MM.1S (cell line): ENCODE results near the gene CCBE1.

Experiments used
- DNase-seq: peaks from one replicate; pipeline ENCODE4 v3.0.0-alpha.2; 2015
- H2AFZ ChIP-seq: fragments of 300-600 bp; sonication (generic); 2 replicates; pipeline ENCODE4 v1.6.0; 2016; ENCODE audit warnings: antibody characterized with exemption, low read length
- H3F3A ChIP-seq: fragments of 300-600 bp; sonication (generic); 2 replicates; pipeline ENCODE4 v1.6.1; 2016; ENCODE audit warnings: mild to moderate bottlenecking, antibody characterized with exemption, low read length, moderate library complexity, mixed read lengths; ENCODE audit not compliant: insufficient read depth
- H3K27ac ChIP-seq: fragments of 300-600 bp; sonication (generic); 2 replicates; pipeline ENCODE4 v1.5.1; 2016; ENCODE audit warnings: mild to moderate bottlenecking, low read length
- H3K27me3 ChIP-seq: fragments of 300-600 bp; sonication (generic); replicated peaks from 2 replicates; pipeline ENCODE4 v1.6.0; 2016; ENCODE audit warnings: low read length; ENCODE audit not compliant: insufficient read depth
- H3K36me3 ChIP-seq: fragments of 300-600 bp; sonication (generic); replicated peaks from 2 replicates; pipeline ENCODE4 v1.6.1; 2016; ENCODE audit warnings: mild to moderate bottlenecking, low read length, mixed read lengths; ENCODE audit not compliant: insufficient read depth
- H3K4me1 ChIP-seq: fragments of 300-600 bp; sonication (generic); 2 replicates; pipeline ENCODE4 v1.6.1; 2016; ENCODE audit warnings: low read length, mixed read lengths
- H3K4me2 ChIP-seq: fragments of 300-600 bp; sonication (generic); 2 replicates; pipeline ENCODE4 v1.6.0; 2016; ENCODE audit warnings: low read depth, low read length
- H3K4me3 ChIP-seq: fragments of 300-600 bp; sonication (generic); 2 replicates; pipeline ENCODE4 v1.5.1; 2016; ENCODE audit warnings: low read length, mixed read lengths
- H3K79me2 ChIP-seq: fragments of 300-600 bp; sonication (generic); 2 replicates; pipeline ENCODE4 v1.6.1; 2016; ENCODE audit warnings: mixed run types, low read length, mixed read lengths
- H3K9ac ChIP-seq: fragments of 300-600 bp; sonication (generic); 2 replicates; pipeline ENCODE4 v1.6.1; 2016; ENCODE audit warnings: low read length, mixed read lengths
- H3K9me2 ChIP-seq: fragments of 300-600 bp; sonication (generic); replicated peaks from 2 replicates; pipeline ENCODE4 v1.6.1; 2016; ENCODE audit warnings: mild to moderate bottlenecking, low read length, mixed read lengths; ENCODE audit not compliant: insufficient read depth
- H3K9me3 ChIP-seq: fragments of 300-600 bp; sonication (generic); replicated peaks from 2 replicates; pipeline ENCODE4 v1.6.1; 2016; ENCODE audit warnings: mild to moderate bottlenecking, low read length, mixed read lengths; ENCODE audit not compliant: insufficient read depth
- H4K20me1 ChIP-seq: fragments of 300-600 bp; sonication (generic); 2 replicates; pipeline ENCODE4 v1.6.1; 2016; ENCODE audit warnings: mild to moderate bottlenecking, low read length, moderate library complexity, mixed read lengths; ENCODE audit not compliant: insufficient read depth
- EZH2 ChIP-seq: fragments of 300-600 bp; sonication (generic); optimal IDR thresholded peaks from 2 replicates; pipeline ENCODE3; 2017; ENCODE audit warnings: low read depth, mild to moderate bottlenecking, antibody characterized with exemption, low read length, mixed read lengths
- EZH2phosphoT487 ChIP-seq: fragments of 300-600 bp; sonication (generic); IDR thresholded peaks from 2 replicates; pipeline ENCODE4 v1.6.1; 2018; ENCODE audit warnings: antibody characterized with exemption, low read length
- TF ChIP-seq, protein P1 (sequence below): fragments of 300-600 bp; sonication (generic); IDR thresholded peaks from 2 replicates; pipeline ENCODE4 v1.5.1; 2016; ENCODE audit warnings: antibody characterized with exemption, low read length, mixed read lengths

Gene CCBE1

DNA sequence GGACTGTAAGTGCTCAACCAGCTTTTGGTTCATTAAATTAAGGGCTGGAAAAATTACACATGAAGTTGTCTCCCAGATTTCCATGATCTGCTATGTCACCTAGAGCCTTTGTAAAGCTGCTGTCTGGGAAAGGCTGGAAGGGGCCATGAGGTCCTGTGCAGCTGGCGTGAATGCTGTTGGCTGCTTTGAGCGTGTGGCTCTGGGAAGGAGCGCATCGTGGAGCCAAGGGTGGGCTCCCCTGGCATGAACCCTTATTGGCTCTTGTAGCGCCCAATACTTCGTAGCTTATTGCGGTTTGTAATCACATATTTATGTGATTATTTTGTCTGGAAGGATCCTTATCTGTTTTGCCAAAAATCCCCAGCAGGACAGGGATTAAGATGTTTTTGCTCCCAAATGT lies 267.6 kb downstream of the CCBE1 start:
- no peaks in the 10 kb centered on the region for H3K79me2 ChIP-seq
- no peak overlapping the region for H3K4me2 ChIP-seq
- H3K9ac ChIP-seq = no peak overlapping the region
- DNase-seq = no peak
- no peaks in the 10 kb centered on the region for H3K4me1 ChIP-seq
- no peak overlapping the region for H3K4me3 ChIP-seq
- H3K27ac ChIP-seq = no peak overlapping the region
- no peak overlapping the region for H2AFZ ChIP-seq
- TF ChIP-seq, protein P1, sequence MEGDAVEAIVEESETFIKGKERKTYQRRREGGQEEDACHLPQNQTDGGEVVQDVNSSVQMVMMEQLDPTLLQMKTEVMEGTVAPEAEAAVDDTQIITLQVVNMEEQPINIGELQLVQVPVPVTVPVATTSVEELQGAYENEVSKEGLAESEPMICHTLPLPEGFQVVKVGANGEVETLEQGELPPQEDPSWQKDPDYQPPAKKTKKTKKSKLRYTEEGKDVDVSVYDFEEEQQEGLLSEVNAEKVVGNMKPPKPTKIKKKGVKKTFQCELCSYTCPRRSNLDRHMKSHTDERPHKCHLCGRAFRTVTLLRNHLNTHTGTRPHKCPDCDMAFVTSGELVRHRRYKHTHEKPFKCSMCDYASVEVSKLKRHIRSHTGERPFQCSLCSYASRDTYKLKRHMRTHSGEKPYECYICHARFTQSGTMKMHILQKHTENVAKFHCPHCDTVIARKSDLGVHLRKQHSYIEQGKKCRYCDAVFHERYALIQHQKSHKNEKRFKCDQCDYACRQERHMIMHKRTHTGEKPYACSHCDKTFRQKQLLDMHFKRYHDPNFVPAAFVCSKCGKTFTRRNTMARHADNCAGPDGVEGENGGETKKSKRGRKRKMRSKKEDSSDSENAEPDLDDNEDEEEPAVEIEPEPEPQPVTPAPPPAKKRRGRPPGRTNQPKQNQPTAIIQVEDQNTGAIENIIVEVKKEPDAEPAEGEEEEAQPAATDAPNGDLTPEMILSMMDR = no peak
- no peak for TF ChIP-seq EZH2phosphoT487
- no peaks in the 10 kb centered on the region for H3K27me3 ChIP-seq
- no peaks in the 10 kb centered on the region for H3K9me3 ChIP-seq
- no peaks in the 10 kb centered on the region for H3K9me2 ChIP-seq
- H3F3A ChIP-seq = no peaks in the 10 kb centered on the region
- H3K36me3 ChIP-seq = no peaks in the 10 kb centered on the region
- H4K20me1 ChIP-seq = no peaks in the 10 kb centered on the region

DNA sequence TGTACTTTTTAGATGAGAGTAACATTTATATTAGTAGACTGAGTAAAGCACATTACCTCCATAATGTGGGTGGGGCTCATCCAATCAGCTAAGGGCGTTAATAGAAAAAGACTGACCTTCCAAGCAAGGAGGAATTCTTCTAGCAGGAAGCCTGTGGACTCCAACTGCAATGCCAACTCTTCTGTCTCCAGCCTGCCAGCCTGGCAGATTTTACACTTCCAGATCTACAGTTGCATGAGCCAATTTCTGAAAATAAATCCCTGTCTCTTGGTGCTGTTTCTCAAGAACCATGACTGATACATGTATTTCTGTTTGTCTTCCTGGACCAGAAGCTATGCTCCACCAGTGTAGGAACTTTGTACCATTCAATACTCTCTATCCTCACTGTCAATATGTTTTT lies 269.2 kb downstream of the CCBE1 start:
- no peaks in the 10 kb centered on the region for H3K9me3 ChIP-seq
- H3K4me1 ChIP-seq = no peaks in the 10 kb centered on the region
- H3K27ac ChIP-seq = no peak overlapping the region
- no peaks in the 10 kb centered on the region for H3K27me3 ChIP-seq
- H4K20me1 ChIP-seq = no peaks in the 10 kb centered on the region
- DNase-seq = no peak
- no peak for TF ChIP-seq EZH2phosphoT487
- H3K36me3 ChIP-seq = no peaks in the 10 kb centered on the region
- no peak overlapping the region for H3K4me2 ChIP-seq
- H3K9ac ChIP-seq = no peak overlapping the region
- H3K79me2 ChIP-seq = no peaks in the 10 kb centered on the region
- no peak overlapping the region for H2AFZ ChIP-seq
- H3F3A ChIP-seq = no peaks in the 10 kb centered on the region
- H3K4me3 ChIP-seq = no peak overlapping the region
- no peaks in the 10 kb centered on the region for H3K9me2 ChIP-seq

DNA sequence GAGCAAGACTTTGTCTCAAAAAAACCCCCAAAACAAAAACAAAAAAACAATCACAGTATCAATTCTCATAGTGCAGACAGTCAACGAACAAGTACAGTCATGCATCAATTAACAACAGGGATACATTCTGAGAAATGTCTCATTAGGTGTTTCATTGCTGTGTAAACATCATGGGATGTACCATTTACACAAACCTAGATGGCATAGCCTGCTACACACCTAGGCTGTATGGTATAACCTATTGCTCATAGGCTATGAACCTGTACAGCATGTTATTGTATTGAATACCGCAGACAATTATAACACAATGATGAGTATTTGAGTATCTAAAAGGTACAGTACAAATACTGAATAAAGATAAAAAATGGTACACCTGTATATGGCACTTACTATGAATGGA lies 270.4 kb downstream of the CCBE1 start:
- no peaks in the 10 kb centered on the region for H3K4me1 ChIP-seq
- H3K27me3 ChIP-seq = no peaks in the 10 kb centered on the region
- no peaks in the 10 kb centered on the region for H3K9me3 ChIP-seq
- no peak overlapping the region for H3K9ac ChIP-seq
- TF ChIP-seq EZH2phosphoT487 (no peak), EZH2 (no peak)
- TF ChIP-seq, protein P1 = no peak
- DNase-seq = no peak
- H4K20me1 ChIP-seq = no peaks in the 10 kb centered on the region
- H3K4me3 ChIP-seq = no peak overlapping the region
- H3K4me2 ChIP-seq = no peak overlapping the region
- H3K27ac ChIP-seq = no peak overlapping the region
- no peaks in the 10 kb centered on the region for H3K9me2 ChIP-seq
- H2AFZ ChIP-seq = no peak overlapping the region
- H3K79me2 ChIP-seq = no peaks in the 10 kb centered on the region
- no peaks in the 10 kb centered on the region for H3K36me3 ChIP-seq
- H3F3A ChIP-seq = no peaks in the 10 kb centered on the region

DNA sequence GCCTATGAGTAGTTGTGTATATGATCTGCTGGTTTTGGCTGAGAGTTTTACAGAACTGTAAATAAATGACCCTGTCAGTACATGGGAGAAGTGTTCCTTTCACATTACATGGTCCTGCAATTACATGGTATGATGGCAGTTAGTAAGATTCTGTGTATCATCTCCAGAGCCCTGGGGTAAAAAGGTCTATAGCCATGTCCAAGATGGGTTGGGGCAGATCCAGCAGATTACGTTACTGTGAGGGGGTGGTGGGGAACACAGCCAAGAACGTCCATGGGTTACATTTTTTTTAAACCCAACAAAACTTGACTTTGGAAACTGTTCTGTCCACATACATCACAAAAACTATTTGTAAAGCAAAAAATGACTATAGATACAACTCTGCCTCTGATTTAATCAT lies 274.0 kb downstream of the CCBE1 start:
- no peak overlapping the region for H3K4me2 ChIP-seq
- no peaks in the 10 kb centered on the region for H3K4me1 ChIP-seq
- no peak overlapping the region for H3K9ac ChIP-seq
- no peaks in the 10 kb centered on the region for H4K20me1 ChIP-seq
- H3K79me2 ChIP-seq = no peaks in the 10 kb centered on the region
- H3K36me3 ChIP-seq = no peaks in the 10 kb centered on the region
- H3K27me3 ChIP-seq = no peaks in the 10 kb centered on the region
- TF ChIP-seq EZH2 = no peak
- TF ChIP-seq, protein P1 = no peak
- no peak for TF ChIP-seq EZH2phosphoT487
- DNase-seq = no peak
- H3K27ac ChIP-seq = no peak overlapping the region
- H3K9me3 ChIP-seq = no peaks in the 10 kb centered on the region
- no peak overlapping the region for H3K4me3 ChIP-seq
- no peaks in the 10 kb centered on the region for H3F3A ChIP-seq
- H2AFZ ChIP-seq = no peak overlapping the region
- H3K9me2 ChIP-seq = no peaks in the 10 kb centered on the region
